HUDEP-2 (cell line): ENCODE measurements around the gene COL4A1.

ENCODE experiments used
- DNase-seq, 76 experiments: peaks; one replicate each; lab custom pipeline; 2025; ENCODE audit not compliant: unreplicated experiment in 76 of 76; lab: John Stamatoyannopoulos, UW

Gene COL4A1

GRCh38 chr13:110280231-110280813, 26.6 kb downstream of the COL4A1 start:
- no peak for DNase-seq

GRCh38 chr13:110279684-110280083, 27.3 kb downstream of the COL4A1 start:
- DNase-seq: no peak

GRCh38 chr13:110278859-110279258, 28.1 kb downstream of the COL4A1 start:
- no peak for DNase-seq

- DNase-seq: no peak
Measured at GRCh38 chr13:110277357-110277975, 29.5 kb downstream of the COL4A1 start.

- no peak for DNase-seq
Measured at GRCh38 chr13:110276553-110276950, 30.4 kb downstream of the COL4A1 start.

- DNase-seq: no peak
Measured at GRCh38 chr13:110275931-110276552, 30.9 kb downstream of the COL4A1 start.

GRCh38 chr13:110274687-110275086, 32.3 kb downstream of the COL4A1 start:
- DNase-seq: no peak

GRCh38 chr13:110273254-110273653, 33.7 kb downstream of the COL4A1 start:
- DNase-seq: no peak

- DNase-seq: no peak
Measured at GRCh38 chr13:110272651-110273050, 34.3 kb downstream of the COL4A1 start.

- no peak for DNase-seq
Measured at GRCh38 chr13:110272227-110272626, 34.7 kb downstream of the COL4A1 start.

GRCh38 chr13:110271313-110271712, 35.6 kb downstream of the COL4A1 start:
- no peak for DNase-seq

GRCh38 chr13:110270507-110270906, 36.5 kb downstream of the COL4A1 start:
- no peak for DNase-seq

GRCh38 chr13:110269509-110270185, 37.3 kb downstream of the COL4A1 start:
- no peak for DNase-seq

- no peak for DNase-seq
Measured at GRCh38 chr13:110268576-110269185, 38.3 kb downstream of the COL4A1 start.

- DNase-seq: no peak
Measured at GRCh38 chr13:110268061-110268460, 38.9 kb downstream of the COL4A1 start.

GRCh38 chr13:110266983-110267382, 40.0 kb downstream of the COL4A1 start:
- no peak for DNase-seq

GRCh38 chr13:110266431-110266809, 40.5 kb downstream of the COL4A1 start:
- no peak for DNase-seq

GRCh38 chr13:110265682-110266430, 41.1 kb downstream of the COL4A1 start:
- no peak for DNase-seq

GRCh38 chr13:110265341-110265681, 41.6 kb downstream of the COL4A1 start:
- no peak for DNase-seq

- no peak for DNase-seq
Measured at GRCh38 chr13:110264685-110265275, 42.2 kb downstream of the COL4A1 start.
